NCI-H748 (cell line): ENCODE data around the gene SEMA5A.

Experiments used
- DNase-seq: peaks from one replicate; lab custom pipeline; 2025; ENCODE audit not compliant: unreplicated experiment; lab: John Stamatoyannopoulos, UW

The SEMA5A gene

GRCh38 chr5:9139344-9139743 lies 406.5 kb downstream of the SEMA5A start:
- DNase-seq = no peak

- DNase-seq = no peak
Measured at GRCh38 chr5:9128136-9128535, 417.7 kb downstream of the SEMA5A start.

- DNase-seq = no peak
Measured at GRCh38 chr5:9126490-9126889, 419.4 kb downstream of the SEMA5A start.

GRCh38 chr5:9125852-9126251 lies 420.0 kb downstream of the SEMA5A start:
- DNase-seq = no peak

- no peak for DNase-seq
Measured at GRCh38 chr5:9124838-9125237, 421.0 kb downstream of the SEMA5A start.

- no peak for DNase-seq
Measured at GRCh38 chr5:9124071-9124470, 421.8 kb downstream of the SEMA5A start.

GRCh38 chr5:9122528-9122927 lies 423.3 kb downstream of the SEMA5A start:
- DNase-seq = no peak

GRCh38 chr5:9121597-9121996 lies 424.3 kb downstream of the SEMA5A start:
- no peak for DNase-seq

- no peak for DNase-seq
Measured at GRCh38 chr5:9118852-9119251, 427.0 kb downstream of the SEMA5A start.

- DNase-seq = no peak
Measured at GRCh38 chr5:9115093-9115492, 430.8 kb downstream of the SEMA5A start.

GRCh38 chr5:9112520-9113291 lies 433.2 kb downstream of the SEMA5A start:
- no peak for DNase-seq

- DNase-seq = peak; percentile 84
Measured at GRCh38 chr5:9108162-9108561, 437.7 kb downstream of the SEMA5A start.

- no peak for DNase-seq
Measured at GRCh38 chr5:9105851-9106250, 440.0 kb downstream of the SEMA5A start.

GRCh38 chr5:9104571-9105339 lies 441.1 kb downstream of the SEMA5A start:
- no peak for DNase-seq

- DNase-seq = no peak
Measured at GRCh38 chr5:9103290-9103689, 442.6 kb downstream of the SEMA5A start.

- no peak for DNase-seq
Measured at GRCh38 chr5:9099689-9100088, 446.2 kb downstream of the SEMA5A start.

GRCh38 chr5:9098990-9099389 lies 446.9 kb downstream of the SEMA5A start:
- no peak for DNase-seq

GRCh38 chr5:9094582-9094981 lies 451.3 kb downstream of the SEMA5A start:
- no peak for DNase-seq

GRCh38 chr5:9091896-9092662 lies 453.8 kb downstream of the SEMA5A start:
- DNase-seq = no peak

GRCh38 chr5:9090381-9091026 lies 455.4 kb downstream of the SEMA5A start:
- no peak for DNase-seq

- no peak for DNase-seq
Measured at GRCh38 chr5:9089893-9090292, 456.0 kb downstream of the SEMA5A start.
